K562 (cell line): ENCODE results near the gene NDUFC2. TPM values are rescaled to one million over a fixed set of nuclear protein-coding genes. Genes with fewer than 3 reads are reported as not detected.
A peak's percentile ranks its signal among the peaks of the same experiment; 100 is the strongest.

Experiments used
- ATAC-seq: fragments of 200-7000 bp; cut with Tn5 transposase; 3 replicates; pipeline ENCODE4 v1.9.1; 2020; ENCODE audit warnings: moderate library complexity
- BruUV-seq: library from RNA; stranded (reverse); fragments of 400-500 nt; replicated peaks from 2 replicates; lab custom pipeline; 2021; lab: Mats Ljungman, UMichigan
- CTCF ChIA-PET: fragments of 300-600 bp; formaldehyde crosslinking; extraction: SDS; loops from one replicate; lab custom pipeline; 2021; ENCODE audit warnings: low intra/inter-chr PET ratio; lab: Yijun Ruan, JAX
- POLR2A ChIA-PET: fragments of 300-600, 350-650 bp; sonication (Branson Sonifier 250); formaldehyde crosslinking; extraction: SDS; loops from one replicate; lab custom pipeline; 2021; ENCODE audit warnings: antibody characterized with exemption, inconsistent platforms; lab: Yijun Ruan, JAX
- DNase-seq, 4 experiments: peaks; one replicate each; pipeline versions ENCODE4 v3.0.0 to v3.0.0-alpha.2; 2011 to 2018; ENCODE audit warnings: low spot score in 3 of 4, mixed read lengths in 3 of 4; ENCODE audit errors: extremely low read depth in 1 of 4
- FAIRE-seq: peaks from 2 replicates; lab custom pipeline; 2011; peaks lifted over from hg19 to GRCh38; lab: Jason Lieb, UNC
- H2AFZ ChIP-seq: 2 replicates; pipeline ENCODE4 v1.6.0; 2011; ENCODE audit warnings: low read depth, low read length, control low read depth, inconsistent platforms
- H3K27ac ChIP-seq: fragments of 200-600 bp; 3 replicates; pipeline ENCODE4 v1.8.0; 2011; ENCODE audit warnings: low read depth, mild to moderate bottlenecking, control low read depth, inconsistent platforms, low read length, moderate library complexity, mixed read lengths; ENCODE audit errors: extremely low read depth
- H3K27me3 ChIP-seq, 2 experiments: fragments of 300-600 bp in 1 of 2; 2 replicates in 1 of 2; 3 replicates in 1 of 2; pipeline versions ENCODE4 v1.6.0 to v1.8.0; 2011; ENCODE audit warnings: inconsistent platforms in 2 of 2, low read length in 2 of 2, mild to moderate bottlenecking in 1 of 2, mixed read lengths in 1 of 2, moderate library complexity in 1 of 2; ENCODE audit not compliant: control insufficient read depth in 2 of 2, insufficient read depth in 2 of 2
- H3K36me3 ChIP-seq: fragments of 300-600 bp; 3 replicates; pipeline ENCODE4 v1.8.0; 2011; ENCODE audit warnings: mild to moderate bottlenecking, low read length, inconsistent platforms; ENCODE audit not compliant: control insufficient read depth, insufficient read depth
- H3K4me1 ChIP-seq, 2 experiments: fragments of 200-600 bp in 1 of 2; replicated peaks in 1 of 2; 2 replicates in 1 of 2; 3 replicates in 1 of 2; pipeline versions ENCODE4 v1.5.1 to v1.8.0; 2011; ENCODE audit warnings: inconsistent platforms in 2 of 2, low read length in 2 of 2, mild to moderate bottlenecking in 1 of 2, mixed read lengths in 1 of 2, moderate library complexity in 1 of 2; ENCODE audit not compliant: control insufficient read depth in 2 of 2, insufficient read depth in 2 of 2
- H3K4me2 ChIP-seq: 2 replicates; pipeline ENCODE4 v1.6.1; 2011; ENCODE audit warnings: low read length, control low read depth, inconsistent platforms, mixed read lengths; ENCODE audit not compliant: insufficient read depth
- H3K4me3 ChIP-seq: fragments of 200-600 bp; sonication (generic), shearing (Covaris generic); 2 replicates; pipeline ENCODE4 v1.5.1; 2016; ENCODE audit warnings: control low read depth, inconsistent platforms
- H3K79me2 ChIP-seq: fragments of 200-600 bp; 3 replicates; pipeline ENCODE4 v1.8.0; 2011; ENCODE audit warnings: low read length, inconsistent platforms; ENCODE audit not compliant: control insufficient read depth, insufficient read depth
- H3K9ac ChIP-seq, 2 experiments: 2 replicates each; pipeline versions ENCODE4 v1.6.0 to v1.6.1; 2011; ENCODE audit warnings: low read depth in 2 of 2, low read length in 2 of 2, control low read depth in 1 of 2, inconsistent platforms in 1 of 2, mild to moderate bottlenecking in 1 of 2, mixed read lengths in 1 of 2; ENCODE audit not compliant: insufficient read depth in 1 of 2
- H3K9me1 ChIP-seq: one replicate; pipeline ENCODE4 v1.6.0; 2011; ENCODE audit warnings: inconsistent platforms, mild to moderate bottlenecking, low read length, moderate library complexity; ENCODE audit not compliant: control insufficient read depth, insufficient read depth
- H3K9me3 ChIP-seq: replicated peaks from 2 replicates; pipeline ENCODE4 v1.5.1; 2011; ENCODE audit warnings: low read depth, low read length, inconsistent platforms; ENCODE audit not compliant: control insufficient read depth, insufficient read depth
- H4K20me1 ChIP-seq: replicated peaks from 2 replicates; pipeline ENCODE4 v1.6.1; 2011; ENCODE audit warnings: low read length, inconsistent platforms, mixed read lengths; ENCODE audit not compliant: control insufficient read depth, insufficient read depth
- CAMTA2 ChIP-seq: fragments of 250-450 bp; sonication (Bioruptor Pico); conservative IDR thresholded peaks from 2 replicates; pipeline ENCODE4 v1.5.1; 2022
- DACH1 ChIP-seq: fragments of 450-650 bp; IDR thresholded peaks from 2 replicates; pipeline ENCODE4 v1.6.1; 2018; ENCODE audit not compliant: partially characterized antibody
- ESRRB ChIP-seq: fragments of 250-450 bp; sonication (Bioruptor Pico); IDR thresholded peaks from 2 replicates; pipeline ENCODE4 v1.5.0; 2020; ENCODE audit warnings: mild to moderate bottlenecking, moderate library complexity, borderline replicate concordance
- FOSL1 ChIP-seq: fragments of 200-800 bp; sonication (Bioruptor generic); conservative IDR thresholded peaks from 2 replicates; pipeline ENCODE4 v1.6.1; 2016; ENCODE audit warnings: missing genetic modification characterization, missing compliant biosample characterization
- GABPA ChIP-seq: fragments of 200-800 bp; sonication (Bioruptor generic); conservative IDR thresholded peaks from 2 replicates; pipeline ENCODE4 v1.6.1; 2016; ENCODE audit warnings: low read depth, missing genetic modification characterization, missing compliant biosample characterization
- HNRNPLL ChIP-seq: fragments of 200-400 bp; formaldehyde crosslinking; IDR thresholded peaks from 2 replicates; pipeline ENCODE4 v1.6.1; 2017; ENCODE audit warnings: low read length, low read depth, mild to moderate bottlenecking; ENCODE audit not compliant: poor library complexity, severe bottlenecking
- NELFE ChIP-seq: IDR thresholded peaks from 2 replicates; pipeline ENCODE4 v1.6.1; 2011; ENCODE audit warnings: mild to moderate bottlenecking; ENCODE audit not compliant: insufficient read depth, insufficient read length
- PHF20 ChIP-seq: fragments of 450-650 bp; IDR thresholded peaks from 2 replicates; pipeline ENCODE4 v1.6.1; 2018; ENCODE audit not compliant: partially characterized antibody
- SNIP1 ChIP-seq: fragments of 450-650 bp; IDR thresholded peaks from 2 replicates; pipeline ENCODE4 v1.7.1; 2017; ENCODE audit warnings: low read depth, mild to moderate bottlenecking
- SRSF1 ChIP-seq: fragments of 200-400 bp; formaldehyde crosslinking; IDR thresholded peaks from 2 replicates; pipeline ENCODE4 v1.6.1; 2017; ENCODE audit warnings: mild to moderate bottlenecking, low read depth, low read length, moderate library complexity
- ZBED1 ChIP-seq: IDR thresholded peaks from 2 replicates; pipeline ENCODE4 v1.6.1; 2014
- ZFP36 ChIP-seq: fragments of 150-350 bp; IDR thresholded peaks from 2 replicates; pipeline ENCODE4 v1.6.1; 2018; ENCODE audit warnings: low read length, low read depth; ENCODE audit not compliant: partially characterized antibody
- ZNF282 ChIP-seq: sonication (generic); formaldehyde crosslinking; IDR thresholded peaks from 2 replicates; pipeline ENCODE4 v1.8.1; 2023; ENCODE audit warnings: missing genetic modification reagents
- ZNF551 ChIP-seq: fragments of 250-450 bp; sonication (Bioruptor Pico); IDR thresholded peaks from 2 replicates; pipeline ENCODE4 v1.5.0; 2021; ENCODE audit warnings: mild to moderate bottlenecking, moderate library complexity
- WGBS: fragments of 100-300 bp; shearing (Covaris generic); methylation state at CpG from one replicate; pipeline ENCODE4 v1.1.6; 2016; ENCODE audit warnings: low coverage, mixed read lengths; ENCODE audit not compliant: insufficient coverage; ENCODE audit errors: missing lambda C conversion rate; 5-methylcytosine and 5-hydroxymethylcytosine counted together
- in situ Hi-C: fragments of 300-500 bp; cut with MboI; formaldehyde crosslinking; loops from 4 replicates; pipeline ENCODE4 v1.15.0; 2018; ENCODE audit warnings: inconsistent platforms, mixed read lengths
- intact Hi-C: fragments of 100-400 bp; cut with micrococcal nuclease; formaldehyde crosslinking; loops from 2 replicates; pipeline ENCODE4 v1.14.2; 2022
- polyA plus RNA-seq, 8 experiments: library from polyadenylated mRNA; depleted of rRNA in 4 of 8; stranded (reverse) in 5 of 8; unstranded in 3 of 8; fragments of >200 nt; fragmentation: Nextera tagmentation in 2 of 8; fragmentation: Illumina TruSeq in 1 of 8; extraction: Ambion mirVana in 2 of 8; extraction: Trizol in 1 of 8; gene quantifications; 2 replicates each; pipeline versions ENCODE4 v1.2.1 to v1.2.3, GENCODE V29; 2011 to 2014; ENCODE audit warnings: inconsistent platforms in 1 of 8, missing spikeins in 1 of 8
- total RNA-seq, 7 experiments: library from RNA; depleted of rRNA in 6 of 7; stranded (reverse); fragments of >200 nt in 6 of 7; fragmentation: Illumina TruSeq in 2 of 7; extraction: Trizol in 2 of 7; gene quantifications; 2 replicates each; pipeline versions ENCODE4 v1.2.1 to v1.2.3, GENCODE V29; 2011 to 2021; ENCODE audit warnings: low replicate concordance in 1 of 7
- TF ChIP-seq, protein P1 (sequence below), 2 experiments: fragments of 450-650 bp; conservative IDR thresholded peaks; 2 replicates each; pipeline ENCODE4 v1.6.1; 2017; ENCODE audit warnings: mild to moderate bottlenecking in 2 of 2, moderate library complexity in 2 of 2
- TF ChIP-seq, protein P2 (sequence below): fragments of 450-650 bp; formaldehyde crosslinking; IDR thresholded peaks from 2 replicates; pipeline ENCODE4 v1.4.0; 2022; ENCODE audit warnings: mild to moderate bottlenecking, moderate library complexity
- TF ChIP-seq, protein P3 (sequence below), 2 experiments: fragments of 250-450 bp in 1 of 2; fragments of 450-650 bp in 1 of 2; sonication (Bioruptor Pico) in 1 of 2; IDR thresholded peaks; 2 replicates each; pipeline versions ENCODE4 v1.6.1 to v1.8.0; 2016 to 2021; ENCODE audit warnings: mild to moderate bottlenecking in 2 of 2, moderate library complexity in 2 of 2, missing compliant biosample characterization in 1 of 2, missing genetic modification characterization in 1 of 2
- TF ChIP-seq, protein P4 (sequence below): IDR thresholded peaks from 2 replicates; pipeline ENCODE4 v1.6.1; 2016; ENCODE audit warnings: missing genetic modification characterization, missing compliant biosample characterization

The NDUFC2 gene
- total and polyA plus RNA-seq, 9 of the 15 experiments (the other 6 are each of a cell fraction or from before 2014, with no cell fraction given) = 168 to 1,119 (median 442) TPM

DNA sequence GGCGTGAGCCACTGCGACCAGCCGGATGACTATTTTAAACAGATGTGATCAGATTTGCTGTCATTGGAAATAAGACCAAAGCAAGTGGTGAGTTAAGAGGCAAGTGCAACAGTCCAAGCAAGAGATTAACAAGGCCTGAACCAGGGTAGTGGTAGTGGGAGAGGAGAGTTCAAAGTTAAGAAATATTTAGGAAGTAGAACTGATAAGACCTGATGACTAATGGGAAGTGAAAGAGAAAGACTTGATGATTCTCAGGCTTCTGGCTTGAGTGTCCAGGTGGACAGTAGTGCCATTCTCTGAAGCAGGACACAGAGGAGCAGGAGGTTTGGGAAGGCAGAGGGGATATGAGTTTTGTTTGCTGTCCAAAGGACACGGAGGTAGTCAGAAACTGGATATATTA is 7.2 kb downstream of the NDUFC2 start (continued):
- TF ChIP-seq, protein P1, sequence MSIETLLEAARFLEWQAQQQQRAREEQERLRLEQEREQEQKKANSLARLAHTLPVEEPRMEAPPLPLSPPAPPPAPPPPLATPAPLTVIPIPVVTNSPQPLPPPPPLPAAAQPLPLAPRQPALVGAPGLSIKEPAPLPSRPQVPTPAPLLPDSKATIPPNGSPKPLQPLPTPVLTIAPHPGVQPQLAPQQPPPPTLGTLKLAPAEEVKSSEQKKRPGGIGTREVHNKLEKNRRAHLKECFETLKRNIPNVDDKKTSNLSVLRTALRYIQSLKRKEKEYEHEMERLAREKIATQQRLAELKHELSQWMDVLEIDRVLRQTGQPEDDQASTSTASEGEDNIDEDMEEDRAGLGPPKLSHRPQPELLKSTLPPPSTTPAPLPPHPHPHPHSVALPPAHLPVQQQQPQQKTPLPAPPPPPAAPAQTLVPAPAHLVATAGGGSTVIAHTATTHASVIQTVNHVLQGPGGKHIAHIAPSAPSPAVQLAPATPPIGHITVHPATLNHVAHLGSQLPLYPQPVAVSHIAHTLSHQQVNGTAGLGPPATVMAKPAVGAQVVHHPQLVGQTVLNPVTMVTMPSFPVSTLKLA (conservative IDR thresholded peaks at IDR 0.05) = no peak
- TF ChIP-seq ZNF282 (CRISPR knock-in tag) (no peak), CAMTA2 (CRISPR knock-in tag) (no peak), SNIP1 (no peak), FOSL1 (tag) (peak; percentile 68)

DNA sequence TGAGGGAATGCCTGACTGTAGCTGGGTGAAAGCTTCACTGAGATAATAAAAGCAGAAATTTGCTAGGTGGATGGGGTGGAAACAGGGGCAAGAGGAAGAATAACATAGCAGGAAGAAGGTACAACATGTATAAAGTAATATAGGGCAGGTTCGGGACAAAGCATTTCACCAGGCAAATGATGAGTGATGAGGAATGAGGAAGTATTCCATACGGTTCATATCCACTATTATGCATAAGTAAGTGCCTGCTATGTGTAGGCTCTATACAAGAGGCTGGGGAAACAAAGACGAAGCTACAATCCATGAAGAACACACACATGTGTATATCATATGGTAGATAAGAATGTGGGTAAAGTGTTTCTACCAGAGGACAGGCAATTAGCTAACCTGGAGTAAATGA is 7.9 kb downstream of the NDUFC2 start:
- Histone ChIP-seq H3K9ac (no peak overlapping the region), H3K9me1 (no peaks in the 10 kb centered on the region), H3K27me3 (no peaks in the 10 kb centered on the region), H3K4me2 (no peak overlapping the region), H3K4me1 (peaks cover 0 to 15% of the 10 kb centered on the region in 2 experiments; a peak in 3 of 5 replicates), H3K36me3 (peaks cover 69% of the 10 kb centered on the region), H3K79me2 (peaks cover 55% of the 10 kb centered on the region), H4K20me1 (no peaks in the 10 kb centered on the region; the same call in 1 of the 2 replicates), H3K27ac (no peak overlapping the region), H3K9me3 (no peaks in the 10 kb centered on the region), H2AFZ (no peak overlapping the region), H3K4me3 (no peak overlapping the region)
- DNase-seq (no peak), FAIRE-seq (no peak), ATAC-seq (no peak)
- in situ Hi-C loops (no loop called here), intact Hi-C loops (no loop called here)
- ChIA-PET CTCF (interaction anchor here (0.5 kb wide), 1 partner anchor 312 kb away, joined by 3 read pairs; no protein-coding TSS in a partner anchor), POLR2A (interaction anchor here (1.2 kb wide), 1 partner anchor 10 kb away, joined by 4 read pairs; no protein-coding TSS in a partner anchor)
- 75% methylated on average over 3 of the region's 3 CpGs for WGBS
- BruUV-seq = no TSS peak
- TF ChIP-seq SRSF1 = no peak
- no peak for TF ChIP-seq ZBED1
- TF ChIP-seq, protein P2, sequence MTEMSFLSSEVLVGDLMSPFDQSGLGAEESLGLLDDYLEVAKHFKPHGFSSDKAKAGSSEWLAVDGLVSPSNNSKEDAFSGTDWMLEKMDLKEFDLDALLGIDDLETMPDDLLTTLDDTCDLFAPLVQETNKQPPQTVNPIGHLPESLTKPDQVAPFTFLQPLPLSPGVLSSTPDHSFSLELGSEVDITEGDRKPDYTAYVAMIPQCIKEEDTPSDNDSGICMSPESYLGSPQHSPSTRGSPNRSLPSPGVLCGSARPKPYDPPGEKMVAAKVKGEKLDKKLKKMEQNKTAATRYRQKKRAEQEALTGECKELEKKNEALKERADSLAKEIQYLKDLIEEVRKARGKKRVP (CRISPR knock-in tag) = no peak
- no peak for TF ChIP-seq ZNF551 (CRISPR knock-in tag)
- TF ChIP-seq, protein P3, sequence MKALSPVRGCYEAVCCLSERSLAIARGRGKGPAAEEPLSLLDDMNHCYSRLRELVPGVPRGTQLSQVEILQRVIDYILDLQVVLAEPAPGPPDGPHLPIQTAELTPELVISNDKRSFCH (CRISPR knock-in tag; IDR thresholded peaks at IDR 0.05) = no peak
- TF ChIP-seq, protein P3 (tag; IDR thresholded peaks at IDR 0.05) = no peak
- TF ChIP-seq ZFP36 = no peak
- TF ChIP-seq, protein P4, sequence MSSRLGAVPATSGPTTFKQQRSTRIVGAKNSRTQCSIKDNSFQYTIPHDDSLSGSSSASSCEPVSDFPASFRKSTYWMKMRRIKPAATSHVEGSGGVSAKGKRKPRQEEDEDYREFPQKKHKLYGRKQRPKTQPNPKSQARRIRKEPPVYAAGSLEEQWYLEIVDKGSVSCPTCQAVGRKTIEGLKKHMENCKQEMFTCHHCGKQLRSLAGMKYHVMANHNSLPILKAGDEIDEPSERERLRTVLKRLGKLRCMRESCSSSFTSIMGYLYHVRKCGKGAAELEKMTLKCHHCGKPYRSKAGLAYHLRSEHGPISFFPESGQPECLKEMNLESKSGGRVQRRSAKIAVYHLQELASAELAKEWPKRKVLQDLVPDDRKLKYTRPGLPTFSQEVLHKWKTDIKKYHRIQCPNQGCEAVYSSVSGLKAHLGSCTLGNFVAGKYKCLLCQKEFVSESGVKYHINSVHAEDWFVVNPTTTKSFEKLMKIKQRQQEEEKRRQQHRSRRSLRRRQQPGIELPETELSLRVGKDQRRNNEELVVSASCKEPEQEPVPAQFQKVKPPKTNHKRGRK = no peak
- TF ChIP-seq GABPA (tag) = no peak
- TF ChIP-seq HNRNPLL = no peak
- no peak for TF ChIP-seq PHF20
- no peak for TF ChIP-seq ESRRB (CRISPR knock-in tag)
- TF ChIP-seq DACH1 = no peak
- no peak for TF ChIP-seq NELFE
